Rectal smooth muscle tissue (tissue), 1 donor: Measurements from ENCODE around the gene CEP112.

ENCODE experiments used
- H3K27ac ChIP-seq: one replicate; pipeline ENCODE4 v1.7.0; 2013; ENCODE audit warnings: low read depth, low read length, inconsistent platforms
- H3K27me3 ChIP-seq: one replicate; pipeline ENCODE4 v1.7.0; 2013; ENCODE audit warnings: low read length; ENCODE audit not compliant: control insufficient read depth, insufficient read depth
- H3K36me3 ChIP-seq: one replicate; pipeline ENCODE4 v1.7.0; 2013; ENCODE audit warnings: low read length; ENCODE audit not compliant: control insufficient read depth, insufficient read depth
- H3K4me1 ChIP-seq: one replicate; pipeline ENCODE4 v1.7.0; 2013; ENCODE audit warnings: low read length; ENCODE audit not compliant: control insufficient read depth, insufficient read depth
- H3K4me3 ChIP-seq: one replicate; pipeline ENCODE4 v1.7.0; 2013; ENCODE audit warnings: low read length
- H3K9ac ChIP-seq: one replicate; pipeline ENCODE4 v1.7.0; 2013; ENCODE audit warnings: low read length

Gene CEP112

GRCh38 chr17:65925606-65926307 lies 266.2 kb downstream of the CEP112 start:
- no peak overlapping the region for H3K27ac ChIP-seq

GRCh38 chr17:65920996-65921395 lies 270.9 kb downstream of the CEP112 start:
- no peak overlapping the region for H3K27ac ChIP-seq

More at GRCh38 chr17:65925606-65926307, 266.2 kb downstream of the CEP112 start:
- H3K9ac ChIP-seq, result no peak overlapping the region
- H3K4me3 ChIP-seq, result no peak overlapping the region
- H3K4me1 ChIP-seq, result no peaks in the 10 kb centered on the region
- H3K36me3 ChIP-seq, result no peaks in the 10 kb centered on the region
- H3K27me3 ChIP-seq, result no peaks in the 10 kb centered on the region

DNA sequence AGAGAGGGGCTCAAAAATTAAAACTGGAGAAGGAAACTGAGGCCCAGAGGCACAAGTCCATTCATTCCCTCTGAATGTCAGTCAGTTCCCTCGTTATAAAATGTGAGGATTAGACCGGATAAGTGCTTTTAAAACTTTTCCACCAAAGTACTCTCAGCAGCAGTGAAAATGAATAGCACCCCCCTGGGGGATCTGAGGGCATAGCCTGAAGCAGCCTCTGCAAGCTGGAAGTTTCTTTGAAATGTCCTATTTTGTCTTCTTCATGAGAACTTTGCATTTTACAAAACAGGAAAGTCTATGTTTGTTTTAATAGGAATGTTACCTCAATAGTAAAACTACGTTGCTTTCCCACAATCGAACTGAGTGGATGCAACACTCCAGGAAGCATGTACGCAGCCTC lies 273.0 kb downstream of the CEP112 start:
- Histone ChIP-seq H3K4me3 (no peak overlapping the region), H3K36me3 (no peaks in the 10 kb centered on the region), H3K4me1 (no peaks in the 10 kb centered on the region), H3K27ac (no peak overlapping the region), H3K27me3 (no peaks in the 10 kb centered on the region), H3K9ac (no peak overlapping the region)

More at GRCh38 chr17:65920996-65921395, 270.9 kb downstream of the CEP112 start:
- no peaks in the 10 kb centered on the region for H3K36me3 ChIP-seq
- H3K27me3 ChIP-seq, result no peaks in the 10 kb centered on the region
- no peaks in the 10 kb centered on the region for H3K4me1 ChIP-seq
- no peak overlapping the region for H3K9ac ChIP-seq
- no peak overlapping the region for H3K4me3 ChIP-seq

DNA sequence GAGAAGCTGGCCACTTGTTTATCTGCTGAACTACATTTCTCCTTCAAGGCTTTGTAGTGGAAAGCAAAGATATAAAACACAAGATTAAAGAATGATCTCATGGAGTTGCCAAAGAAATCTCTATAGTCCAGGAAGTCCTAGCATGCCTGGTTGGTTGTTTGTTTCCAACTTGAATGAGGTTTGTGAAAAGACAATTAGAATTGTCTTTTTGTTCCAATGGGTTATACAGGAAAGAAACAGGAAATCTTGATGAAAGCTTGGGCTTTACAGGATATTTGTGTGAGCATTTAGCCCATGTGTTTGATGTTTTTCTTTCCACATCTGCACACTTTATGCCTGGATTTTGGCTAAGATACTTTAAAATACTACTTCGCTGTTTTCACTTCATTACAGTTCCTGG lies 273.4 kb downstream of the CEP112 start:
- no peak overlapping the region for H3K27ac ChIP-seq

DNA sequence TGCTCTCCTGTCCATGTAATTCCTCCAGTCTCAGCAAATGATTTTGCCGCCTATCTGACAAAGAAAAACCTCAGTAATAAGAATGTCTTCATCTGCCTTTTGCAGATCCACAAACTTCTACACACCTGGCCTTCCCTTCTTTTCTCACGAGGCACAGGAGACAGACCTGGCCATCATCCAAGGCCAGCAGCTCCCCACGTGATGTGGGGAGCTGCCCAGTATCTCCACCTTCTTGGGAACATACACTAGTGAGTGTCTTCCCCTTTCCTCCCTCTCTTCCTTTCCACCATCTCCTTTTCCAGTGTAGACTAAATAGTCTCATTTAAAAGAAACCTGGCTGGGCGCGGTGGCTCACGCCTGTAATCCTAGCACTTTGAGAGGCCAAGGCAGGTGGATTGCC lies 274.4 kb downstream of the CEP112 start:
- Histone ChIP-seq H3K27me3 (no peaks in the 10 kb centered on the region), H3K9ac (no peak overlapping the region), H3K4me1 (no peaks in the 10 kb centered on the region), H3K36me3 (no peaks in the 10 kb centered on the region), H3K27ac (no peak overlapping the region), H3K4me3 (no peak overlapping the region)

More for the DNA sequence above, 273.4 kb downstream of the CEP112 start:
- Histone ChIP-seq H3K27me3 (no peaks in the 10 kb centered on the region), H3K36me3 (no peaks in the 10 kb centered on the region), H3K9ac (no peak overlapping the region), H3K4me3 (no peak overlapping the region), H3K4me1 (no peaks in the 10 kb centered on the region)

- Histone ChIP-seq H3K36me3 (no peaks in the 10 kb centered on the region), H3K27me3 (no peaks in the 10 kb centered on the region), H3K27ac (no peak overlapping the region), H3K9ac (no peak overlapping the region), H3K4me1 (no peaks in the 10 kb centered on the region), H3K4me3 (no peak overlapping the region)
Measured at GRCh38 chr17:65916425-65916824, 275.5 kb downstream of the CEP112 start.

DNA sequence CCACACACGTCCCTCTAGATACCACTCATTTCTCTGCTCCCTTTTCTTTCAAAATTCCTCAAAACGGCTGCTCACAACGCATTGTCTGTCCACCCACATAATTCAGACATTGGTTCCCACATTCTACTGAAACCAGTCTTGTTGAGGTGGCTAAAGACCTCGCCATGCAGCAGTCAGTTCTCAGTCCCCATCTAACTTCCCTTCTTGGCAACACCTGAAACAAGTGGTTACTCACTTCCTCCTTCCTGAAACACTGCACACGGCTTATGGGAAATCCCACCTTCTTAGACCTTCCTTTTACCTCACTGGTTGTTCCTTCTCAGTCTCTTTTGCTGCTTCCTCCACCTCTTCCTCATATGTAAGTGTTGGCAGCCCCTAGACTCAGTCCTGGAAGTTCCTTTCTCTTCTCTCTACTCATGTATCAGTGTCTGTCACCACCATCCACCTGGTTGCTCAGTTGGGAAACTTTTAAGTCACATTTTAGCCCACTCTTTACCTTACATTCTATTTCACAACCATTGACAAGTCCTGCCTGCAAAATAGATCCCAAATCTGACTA lies 277.1 kb downstream of the CEP112 start:
- no peak overlapping the region for H3K4me3 ChIP-seq
- no peaks in the 10 kb centered on the region for H3K4me1 ChIP-seq
- H3K27me3 ChIP-seq, result no peaks in the 10 kb centered on the region
- no peak overlapping the region for H3K9ac ChIP-seq
- H3K27ac ChIP-seq, result no peak overlapping the region
- no peaks in the 10 kb centered on the region for H3K36me3 ChIP-seq

DNA sequence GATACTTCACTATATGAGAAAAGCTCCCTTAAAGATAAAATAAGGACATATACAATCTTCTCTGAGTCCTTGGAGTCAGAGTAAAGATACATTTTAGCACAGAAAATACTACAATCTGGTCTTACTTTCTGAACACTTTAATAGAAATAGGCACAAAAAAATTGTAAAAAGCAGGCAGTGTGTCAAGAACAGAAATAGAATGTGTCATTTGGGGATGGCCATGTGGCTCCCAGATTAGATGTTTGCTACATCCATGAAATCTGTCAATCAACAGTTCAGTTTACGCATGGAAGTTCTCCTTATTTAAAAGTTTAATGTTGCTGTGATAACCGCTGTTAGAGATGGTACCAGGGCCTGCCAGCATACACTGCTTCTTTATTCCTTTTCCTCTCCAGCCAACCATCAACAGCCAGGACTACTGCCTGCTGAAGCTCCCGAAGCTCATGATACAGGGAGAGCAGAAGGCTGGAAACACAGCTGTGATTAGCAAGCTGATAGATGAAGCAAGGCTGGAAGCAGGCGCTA lies 278.5 kb downstream of the CEP112 start:
- no peaks in the 10 kb centered on the region for H3K36me3 ChIP-seq
- H3K27ac ChIP-seq, result no peak overlapping the region
- no peaks in the 10 kb centered on the region for H3K4me1 ChIP-seq
- no peaks in the 10 kb centered on the region for H3K27me3 ChIP-seq
- no peak overlapping the region for H3K4me3 ChIP-seq
- H3K9ac ChIP-seq, result no peak overlapping the region

DNA sequence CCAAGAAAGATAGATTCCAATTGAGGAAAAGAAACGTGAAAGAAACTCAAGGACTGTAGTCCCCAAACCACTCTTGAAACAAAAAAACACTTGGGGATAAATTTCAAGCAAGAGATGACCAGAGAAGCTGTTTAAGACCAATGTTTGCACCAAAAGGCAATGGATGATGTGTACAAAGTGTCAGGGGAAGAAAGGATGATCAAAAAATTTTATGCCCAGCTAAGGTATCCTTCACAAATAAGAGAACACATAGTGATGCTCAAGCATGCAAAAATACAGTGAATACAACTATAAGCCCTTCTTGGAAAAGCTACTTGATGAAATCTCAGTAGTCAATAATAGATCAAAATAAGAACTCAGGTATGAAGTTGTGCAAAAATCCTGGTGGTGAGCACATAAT lies 281.1 kb downstream of the CEP112 start:
- no peak overlapping the region for H3K9ac ChIP-seq
- no peak overlapping the region for H3K4me3 ChIP-seq
- H3K27me3 ChIP-seq, result no peaks in the 10 kb centered on the region
- H3K4me1 ChIP-seq, result no peaks in the 10 kb centered on the region
- no peak overlapping the region for H3K27ac ChIP-seq
- no peaks in the 10 kb centered on the region for H3K36me3 ChIP-seq

DNA sequence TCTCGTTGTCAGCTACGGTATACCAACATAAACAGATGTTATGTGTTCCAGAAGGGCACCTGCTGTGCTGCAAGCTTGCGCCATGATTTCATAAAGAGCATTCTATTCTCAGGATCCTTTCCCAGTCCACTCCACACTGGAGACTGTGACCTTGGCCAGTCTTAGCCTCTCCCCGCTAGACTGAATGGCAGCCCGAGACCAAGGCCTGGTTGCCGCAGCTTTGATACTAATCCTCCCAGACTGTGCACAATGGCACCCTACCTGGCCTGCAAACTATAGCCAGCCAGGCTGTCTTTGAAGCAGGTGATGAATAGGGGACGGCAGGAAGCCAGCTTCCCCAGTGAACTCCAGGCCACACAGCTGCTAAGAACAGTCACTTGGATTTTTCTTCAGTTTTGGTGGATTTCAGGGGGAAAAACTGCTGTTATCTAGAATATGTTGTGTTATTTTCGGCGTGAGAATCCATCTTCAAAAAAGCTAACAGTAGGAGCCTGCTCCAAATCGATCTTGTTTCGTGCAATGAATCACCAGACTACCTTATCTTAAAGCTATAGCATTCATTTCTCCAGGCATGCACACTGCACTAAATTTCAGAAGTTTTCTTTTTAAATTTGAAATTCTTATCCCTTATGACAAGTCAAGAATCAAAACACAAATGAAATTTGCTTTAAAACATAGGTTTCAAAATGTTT lies 289.0 kb downstream of the CEP112 start:
- Histone ChIP-seq H3K4me3 (no peak overlapping the region), H3K36me3 (no peaks in the 10 kb centered on the region), H3K27ac (no peak overlapping the region), H3K9ac (no peak overlapping the region), H3K4me1 (no peaks in the 10 kb centered on the region), H3K27me3 (no peaks in the 10 kb centered on the region)

DNA sequence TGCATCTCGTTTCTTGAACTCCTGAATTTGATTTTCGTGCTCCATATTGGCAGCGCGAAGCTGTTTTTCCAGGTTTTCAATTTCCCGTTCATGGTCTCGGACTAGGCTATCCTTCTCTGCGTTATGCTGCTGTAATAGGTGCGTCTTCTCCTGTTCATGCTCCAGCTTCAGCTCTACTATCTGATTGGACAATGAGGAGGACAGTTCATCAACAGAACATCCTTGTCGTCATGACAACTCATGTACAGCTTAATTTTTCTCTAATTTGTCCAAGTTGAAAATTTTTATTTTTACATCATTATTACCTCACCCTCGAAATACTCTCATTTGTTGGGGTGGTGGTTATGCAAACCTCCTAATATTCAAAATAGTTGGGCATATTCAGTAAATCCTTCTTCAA lies 289.8 kb downstream of the CEP112 start:
- H3K36me3 ChIP-seq, result no peaks in the 10 kb centered on the region
- H3K4me1 ChIP-seq, result no peaks in the 10 kb centered on the region
- H3K4me3 ChIP-seq, result no peak overlapping the region
- H3K27ac ChIP-seq, result no peak overlapping the region
- H3K9ac ChIP-seq, result no peak overlapping the region
- H3K27me3 ChIP-seq, result no peaks in the 10 kb centered on the region

GRCh38 chr17:65901394-65901793 lies 290.5 kb downstream of the CEP112 start:
- Histone ChIP-seq H3K9ac (no peak overlapping the region), H3K36me3 (no peaks in the 10 kb centered on the region), H3K4me3 (no peak overlapping the region), H3K27ac (no peak overlapping the region), H3K4me1 (no peaks in the 10 kb centered on the region), H3K27me3 (no peaks in the 10 kb centered on the region)
